Stomach (tissue), 4 donors: ENCODE data around the gene GRB2.

Source experiments
- EP300 ChIP-seq: sonication (generic); formaldehyde crosslinking; IDR thresholded peaks from one replicate; pipeline ENCODE4 v1.6.1; 2017; ENCODE audit warnings: antibody characterized with exemption
- POLR2A ChIP-seq, 4 donors: fragments of 450-650 bp; IDR thresholded peaks; one replicate each; pipeline ENCODE4 v1.6.1; 2016; ENCODE audit warnings: antibody characterized with exemption in 4 of 4, control low read depth in 2 of 4, mild to moderate bottlenecking in 1 of 4, moderate library complexity in 1 of 4
- POLR2AphosphoS5 ChIP-seq, 3 donors: sonication (generic); formaldehyde crosslinking; IDR thresholded peaks; one replicate each; pipeline ENCODE4 v1.6.1; 2016; ENCODE audit warnings: antibody characterized with exemption in 3 of 3
- TF ChIP-seq, protein P1 (sequence below), 7 experiments: fragments of 450-650 bp in 4 of 7; fragments of 200-600 bp in 3 of 7; sonication (generic) in 3 of 7; IDR thresholded peaks; one replicate each; pipeline ENCODE4 v1.5.1; 2016 to 2019; ENCODE audit warnings: antibody characterized with exemption in 7 of 7, control low read depth in 2 of 7, mild to moderate bottlenecking in 1 of 7

DNA sequence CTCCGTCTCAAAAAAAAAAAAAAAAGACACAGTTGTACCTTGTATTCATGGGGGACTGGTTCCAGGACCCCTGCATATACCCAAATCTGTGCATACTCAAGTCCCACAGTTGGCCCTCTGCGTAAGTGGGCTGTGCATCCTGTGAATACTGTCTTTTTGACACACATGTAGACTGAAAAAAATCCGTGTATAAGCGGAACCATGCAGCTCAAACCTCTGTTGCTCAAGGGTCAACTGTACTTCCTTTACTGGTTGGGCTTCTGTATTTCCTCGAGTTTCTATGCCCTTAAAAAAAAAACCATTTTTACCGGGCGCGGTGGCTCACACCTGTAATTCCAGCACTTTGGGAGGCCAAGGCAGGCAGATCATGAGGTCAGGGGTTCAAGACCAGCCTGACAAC lies 52.3 kb downstream of the GRB2 start:
- TF ChIP-seq, protein P1, sequence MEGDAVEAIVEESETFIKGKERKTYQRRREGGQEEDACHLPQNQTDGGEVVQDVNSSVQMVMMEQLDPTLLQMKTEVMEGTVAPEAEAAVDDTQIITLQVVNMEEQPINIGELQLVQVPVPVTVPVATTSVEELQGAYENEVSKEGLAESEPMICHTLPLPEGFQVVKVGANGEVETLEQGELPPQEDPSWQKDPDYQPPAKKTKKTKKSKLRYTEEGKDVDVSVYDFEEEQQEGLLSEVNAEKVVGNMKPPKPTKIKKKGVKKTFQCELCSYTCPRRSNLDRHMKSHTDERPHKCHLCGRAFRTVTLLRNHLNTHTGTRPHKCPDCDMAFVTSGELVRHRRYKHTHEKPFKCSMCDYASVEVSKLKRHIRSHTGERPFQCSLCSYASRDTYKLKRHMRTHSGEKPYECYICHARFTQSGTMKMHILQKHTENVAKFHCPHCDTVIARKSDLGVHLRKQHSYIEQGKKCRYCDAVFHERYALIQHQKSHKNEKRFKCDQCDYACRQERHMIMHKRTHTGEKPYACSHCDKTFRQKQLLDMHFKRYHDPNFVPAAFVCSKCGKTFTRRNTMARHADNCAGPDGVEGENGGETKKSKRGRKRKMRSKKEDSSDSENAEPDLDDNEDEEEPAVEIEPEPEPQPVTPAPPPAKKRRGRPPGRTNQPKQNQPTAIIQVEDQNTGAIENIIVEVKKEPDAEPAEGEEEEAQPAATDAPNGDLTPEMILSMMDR (IDR thresholded peaks at IDR 0.05): no peak
- TF ChIP-seq POLR2A (IDR thresholded peaks at IDR 0.05) (no peak), EP300 (no peak), POLR2AphosphoS5 (IDR thresholded peaks at IDR 0.05) (no peak)
